ENCODE data around the gene PAQR7.

PAQR7 gene

GRCh38 chr1:25829046-25829445 is 46.5 kb downstream of the PAQR7 start:
- Histone ChIP-seq H3K9me3 (ENCODE audit: insufficient read depth, low read length) (no peaks in the 10 kb centered on the region), H3K79me2 (ENCODE audit: insufficient read depth, low read length) (no peaks in the 10 kb centered on the region), H3F3A (ENCODE audit: insufficient read depth) (no peaks in the 10 kb centered on the region), H3K9ac (ENCODE audit: low read length) (no peak overlapping the region), H3K4me3 (ENCODE audit: insufficient read depth, low read length, poor library complexity, severe bottlenecking) (no peak overlapping the region), H3K4me2 (ENCODE audit: low read depth, low read length, poor library complexity, severe bottlenecking) (no peak overlapping the region), H3K27ac (ENCODE audit: low read depth, low read length) (no peak overlapping the region), H3K27me3 (ENCODE audit: low read length) (no peaks in the 10 kb centered on the region), H3K36me3 (ENCODE audit: low read length) (peaks cover 7% of the 10 kb centered on the region; the same call in 1 of the 2 replicates), H4K20me1 (ENCODE audit: low read depth, low read length) (no peaks in the 10 kb centered on the region; the same call in 1 of the 2 replicates), H3K9me2 (replicated peaks; ENCODE audit: insufficient read depth, low read length) (no peaks in the 10 kb centered on the region), H2AFZ (ENCODE audit: low read depth, low read length, severe bottlenecking) (no peak overlapping the region)
- TF ChIP-seq EZH2phosphoT487 (conservative IDR thresholded peaks at IDR 0.05; ENCODE audit: low read length), result no peak

DNA sequence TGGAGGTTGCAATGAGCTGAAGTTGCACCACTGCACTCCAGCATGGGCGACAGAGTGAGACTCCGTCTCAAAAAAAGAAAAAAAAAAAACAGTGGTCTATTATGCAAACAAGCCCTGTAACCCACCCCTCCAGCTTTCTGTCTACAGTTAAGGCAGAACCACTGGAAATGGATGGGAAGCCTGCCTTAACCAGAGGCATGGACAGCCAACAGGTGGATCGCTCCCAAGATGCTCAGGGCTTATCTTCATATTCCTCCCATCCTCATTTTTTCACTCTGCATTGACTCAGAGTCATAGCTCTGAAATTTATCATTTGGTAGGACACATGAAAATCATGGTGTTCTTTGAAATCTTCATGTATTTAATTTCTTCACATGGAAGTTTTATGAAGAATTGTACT is 47.0 kb downstream of the PAQR7 start:
- Histone ChIP-seq H3K4me2 (ENCODE audit: low read depth, low read length, poor library complexity, severe bottlenecking) (no peak overlapping the region), H3K9me2 (replicated peaks; ENCODE audit: insufficient read depth, low read length) (no peaks in the 10 kb centered on the region), H3K79me2 (ENCODE audit: insufficient read depth, low read length) (no peaks in the 10 kb centered on the region), H3F3A (ENCODE audit: insufficient read depth) (no peaks in the 10 kb centered on the region), H4K20me1 (ENCODE audit: low read depth, low read length) (no peaks in the 10 kb centered on the region; the same call in 1 of the 2 replicates), H3K27ac (ENCODE audit: low read depth, low read length) (no peak overlapping the region), H3K9ac (ENCODE audit: low read length) (no peak overlapping the region), H2AFZ (ENCODE audit: low read depth, low read length, severe bottlenecking) (no peak overlapping the region), H3K27me3 (ENCODE audit: low read length) (no peaks in the 10 kb centered on the region), H3K36me3 (ENCODE audit: low read length) (peaks cover 7% of the 10 kb centered on the region; the same call in 1 of the 2 replicates), H3K9me3 (ENCODE audit: insufficient read depth, low read length) (no peaks in the 10 kb centered on the region), H3K4me3 (ENCODE audit: insufficient read depth, low read length, poor library complexity, severe bottlenecking) (no peak overlapping the region)
- TF ChIP-seq, protein P1, sequence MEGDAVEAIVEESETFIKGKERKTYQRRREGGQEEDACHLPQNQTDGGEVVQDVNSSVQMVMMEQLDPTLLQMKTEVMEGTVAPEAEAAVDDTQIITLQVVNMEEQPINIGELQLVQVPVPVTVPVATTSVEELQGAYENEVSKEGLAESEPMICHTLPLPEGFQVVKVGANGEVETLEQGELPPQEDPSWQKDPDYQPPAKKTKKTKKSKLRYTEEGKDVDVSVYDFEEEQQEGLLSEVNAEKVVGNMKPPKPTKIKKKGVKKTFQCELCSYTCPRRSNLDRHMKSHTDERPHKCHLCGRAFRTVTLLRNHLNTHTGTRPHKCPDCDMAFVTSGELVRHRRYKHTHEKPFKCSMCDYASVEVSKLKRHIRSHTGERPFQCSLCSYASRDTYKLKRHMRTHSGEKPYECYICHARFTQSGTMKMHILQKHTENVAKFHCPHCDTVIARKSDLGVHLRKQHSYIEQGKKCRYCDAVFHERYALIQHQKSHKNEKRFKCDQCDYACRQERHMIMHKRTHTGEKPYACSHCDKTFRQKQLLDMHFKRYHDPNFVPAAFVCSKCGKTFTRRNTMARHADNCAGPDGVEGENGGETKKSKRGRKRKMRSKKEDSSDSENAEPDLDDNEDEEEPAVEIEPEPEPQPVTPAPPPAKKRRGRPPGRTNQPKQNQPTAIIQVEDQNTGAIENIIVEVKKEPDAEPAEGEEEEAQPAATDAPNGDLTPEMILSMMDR (IDR thresholded peaks at IDR 0.05; ENCODE audit: insufficient read depth, low read length, poor library complexity, severe bottlenecking), result no peak
- TF ChIP-seq EZH2phosphoT487 (conservative IDR thresholded peaks at IDR 0.05; ENCODE audit: low read length), result no peak

GRCh38 chr1:25826571-25826970 is 48.9 kb downstream of the PAQR7 start:
- TF ChIP-seq EZH2phosphoT487 (conservative IDR thresholded peaks at IDR 0.05; ENCODE audit: low read length), result no peak
- TF ChIP-seq, protein P1 (IDR thresholded peaks at IDR 0.05; ENCODE audit: insufficient read depth, low read length, poor library complexity, severe bottlenecking), result no peak
- H3K36me3 ChIP-seq (ENCODE audit: low read length), result peaks cover 7% of the 10 kb centered on the region; the same call in 1 of the 2 replicates

DNA sequence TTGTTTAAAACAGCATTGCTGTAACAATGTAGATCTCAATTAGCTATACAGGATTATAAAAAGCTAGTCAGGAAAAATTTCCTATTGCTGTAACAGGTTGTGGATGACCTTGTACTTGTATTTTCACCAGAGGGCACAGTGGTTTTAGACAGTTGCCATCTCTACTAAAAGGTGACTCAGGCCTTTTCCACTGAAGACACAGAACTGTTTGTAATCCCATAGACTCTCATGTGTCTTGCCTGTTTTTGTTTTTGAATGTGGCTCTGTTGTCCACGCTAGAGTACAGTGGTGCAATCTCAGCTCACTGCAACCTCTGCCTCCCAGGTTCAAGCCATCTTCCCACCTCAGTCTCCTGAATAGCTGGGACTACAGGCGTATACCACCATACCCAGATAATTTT is 49.9 kb downstream of the PAQR7 start:
- H3K27me3 ChIP-seq (ENCODE audit: low read length), result no peaks in the 10 kb centered on the region
- H3K79me2 ChIP-seq (ENCODE audit: insufficient read depth, low read length), result 0 out of 2 replicates have a peak, but pooled peaks cover 6% of the 10 kb centered on the region
- peaks cover 7% of the 10 kb centered on the region; the same call in 1 of the 2 replicates for H3K36me3 ChIP-seq (ENCODE audit: low read length)
- TF ChIP-seq EZH2phosphoT487 (conservative IDR thresholded peaks at IDR 0.05; ENCODE audit: low read length), result no peak
- TF ChIP-seq, protein P1 (IDR thresholded peaks at IDR 0.05; ENCODE audit: insufficient read depth, low read length, poor library complexity, severe bottlenecking), result no peak
- no peak overlapping the region for H3K27ac ChIP-seq (ENCODE audit: low read depth, low read length)
- H3F3A ChIP-seq (ENCODE audit: insufficient read depth), result peaks cover 8% of the 10 kb centered on the region; the same call in 1 of the 2 replicates
- H3K9me2 ChIP-seq (replicated peaks; ENCODE audit: insufficient read depth, low read length), result no peaks in the 10 kb centered on the region
- H4K20me1 ChIP-seq (ENCODE audit: low read depth, low read length), result no peaks in the 10 kb centered on the region
- no peak overlapping the region for H2AFZ ChIP-seq (ENCODE audit: low read depth, low read length, severe bottlenecking)
- H3K9me3 ChIP-seq (ENCODE audit: insufficient read depth, low read length), result no peaks in the 10 kb centered on the region
- no peak overlapping the region for H3K4me3 ChIP-seq (ENCODE audit: insufficient read depth, low read length, poor library complexity, severe bottlenecking)
- H3K4me2 ChIP-seq (ENCODE audit: low read depth, low read length, poor library complexity, severe bottlenecking), result no peak overlapping the region
- H3K9ac ChIP-seq (ENCODE audit: low read length), result no peak overlapping the region

More at GRCh38 chr1:25826571-25826970, 48.9 kb downstream of the PAQR7 start:
- peaks cover 7% of the 10 kb centered on the region; the same call in 1 of the 2 replicates for H3F3A ChIP-seq (ENCODE audit: insufficient read depth)
- H3K4me3 ChIP-seq (ENCODE audit: insufficient read depth, low read length, poor library complexity, severe bottlenecking), result no peak overlapping the region
- no peaks in the 10 kb centered on the region for H3K27me3 ChIP-seq (ENCODE audit: low read length)
- H2AFZ ChIP-seq (ENCODE audit: low read depth, low read length, severe bottlenecking), result no peak overlapping the region
- H3K9me3 ChIP-seq (ENCODE audit: insufficient read depth, low read length), result no peaks in the 10 kb centered on the region
- no peaks in the 10 kb centered on the region for H3K9me2 ChIP-seq (replicated peaks; ENCODE audit: insufficient read depth, low read length)
- no peak overlapping the region for H3K27ac ChIP-seq (ENCODE audit: low read depth, low read length)
- no peak overlapping the region for H3K9ac ChIP-seq (ENCODE audit: low read length)
- H4K20me1 ChIP-seq (ENCODE audit: low read depth, low read length), result no peaks in the 10 kb centered on the region
- no peak overlapping the region for H3K4me2 ChIP-seq (ENCODE audit: low read depth, low read length, poor library complexity, severe bottlenecking)
- 0 out of 2 replicates have a peak, but pooled peaks cover 4% of the 10 kb centered on the region for H3K79me2 ChIP-seq (ENCODE audit: insufficient read depth, low read length)
